Astrocyte (in vitro differentiated cells and primary cell): ENCODE data around the gene LHFPL3. TPM values are rescaled to one million over a fixed set of nuclear protein-coding genes. Genes with fewer than 3 reads are reported as not detected.

Experiments
- DNase-seq: peaks from one replicate; pipeline ENCODE4 v3.0.0-alpha.2; 2010; ENCODE audit warnings: low read depth
- FAIRE-seq: peaks from 2 replicates; lab custom pipeline; 2011; peaks lifted over from hg19 to GRCh38; lab: Jason Lieb, UNC
- H2AFZ ChIP-seq: 2 replicates; pipeline ENCODE4 v1.6.0; 2012; ENCODE audit warnings: low read depth, low read length, inconsistent platforms
- H3K27ac ChIP-seq: 2 replicates; pipeline ENCODE4 v1.5.1; 2011; ENCODE audit warnings: low read depth, low read length, inconsistent platforms
- H3K27me3 ChIP-seq: 2 replicates; pipeline ENCODE4 v1.6.0; 2011; ENCODE audit warnings: low read length, inconsistent platforms; ENCODE audit not compliant: insufficient read depth
- H3K36me3 ChIP-seq: 2 replicates; pipeline ENCODE4 v1.5.1; 2011; ENCODE audit warnings: low read length, inconsistent platforms; ENCODE audit not compliant: insufficient read depth
- H3K4me1 ChIP-seq: 2 replicates; pipeline ENCODE4 v1.5.1; 2011; ENCODE audit warnings: low read length, inconsistent platforms; ENCODE audit not compliant: insufficient read depth
- H3K4me2 ChIP-seq: 2 replicates; pipeline ENCODE4 v1.6.0; 2012; ENCODE audit warnings: low read length, inconsistent platforms
- H3K4me3 ChIP-seq: 2 replicates; pipeline ENCODE4 v1.5.1; 2011; ENCODE audit warnings: low read depth, mild to moderate bottlenecking, low read length, inconsistent platforms; ENCODE audit not compliant: insufficient read depth
- H3K79me2 ChIP-seq: 2 replicates; pipeline ENCODE4 v1.6.0; 2012; ENCODE audit warnings: mild to moderate bottlenecking, low read length, inconsistent platforms; ENCODE audit not compliant: insufficient read depth
- H3K9ac ChIP-seq: 2 replicates; pipeline ENCODE4 v1.6.0; 2012; ENCODE audit warnings: mild to moderate bottlenecking, low read length, inconsistent platforms
- H3K9me3 ChIP-seq: 2 replicates; pipeline ENCODE4 v1.5.1; 2012; ENCODE audit warnings: low read depth, mild to moderate bottlenecking, low read length, inconsistent platforms; ENCODE audit not compliant: insufficient read depth
- H4K20me1 ChIP-seq: 2 replicates; pipeline ENCODE4 v1.6.0; 2012; ENCODE audit warnings: low read length, inconsistent platforms; ENCODE audit not compliant: insufficient read depth
- H3K27ac Mint-ChIP-seq: one replicate; pipeline ENCODE4 v1.8.0; 2021; ENCODE audit warnings: mild to moderate bottlenecking, mixed read lengths; ENCODE audit not compliant: unreplicated experiment
- H3K27me3 Mint-ChIP-seq: one replicate; pipeline ENCODE4 v1.8.0; 2021; ENCODE audit warnings: low read depth, mixed read lengths; ENCODE audit not compliant: unreplicated experiment
- H3K36me3 Mint-ChIP-seq: one replicate; pipeline ENCODE4 v1.8.0; 2021; ENCODE audit warnings: low read depth, mixed read lengths; ENCODE audit not compliant: unreplicated experiment
- H3K4me1 Mint-ChIP-seq: one replicate; pipeline ENCODE4 v1.8.0; 2021; ENCODE audit warnings: low read depth, mixed read lengths; ENCODE audit not compliant: unreplicated experiment
- H3K4me3 Mint-ChIP-seq: one replicate; pipeline ENCODE4 v1.8.0; 2021; ENCODE audit warnings: mild to moderate bottlenecking, moderate library complexity, mixed read lengths; ENCODE audit not compliant: unreplicated experiment
- H3K9me3 Mint-ChIP-seq: one replicate; pipeline ENCODE4 v1.8.0; 2021; ENCODE audit warnings: mild to moderate bottlenecking, mixed read lengths; ENCODE audit not compliant: unreplicated experiment
- CTCF ChIP-seq: IDR thresholded peaks from 2 replicates; pipeline ENCODE4 v1.5.1; 2011; ENCODE audit warnings: low read depth, mild to moderate bottlenecking, inconsistent platforms, low read length, moderate library complexity; ENCODE audit not compliant: insufficient read depth
- EZH2 ChIP-seq: IDR thresholded peaks from 2 replicates; pipeline ENCODE4 v1.6.1; 2012; ENCODE audit warnings: mild to moderate bottlenecking, low read length, inconsistent platforms; ENCODE audit not compliant: insufficient read depth
- total RNA-seq: library from RNA; stranded (reverse); gene quantifications from 2 replicates; pipeline ENCODE4 v1.2.1, GENCODE V29; 2021

LHFPL3 gene
- total RNA-seq, 1 donor from 2014 or later = not detected

DNA sequence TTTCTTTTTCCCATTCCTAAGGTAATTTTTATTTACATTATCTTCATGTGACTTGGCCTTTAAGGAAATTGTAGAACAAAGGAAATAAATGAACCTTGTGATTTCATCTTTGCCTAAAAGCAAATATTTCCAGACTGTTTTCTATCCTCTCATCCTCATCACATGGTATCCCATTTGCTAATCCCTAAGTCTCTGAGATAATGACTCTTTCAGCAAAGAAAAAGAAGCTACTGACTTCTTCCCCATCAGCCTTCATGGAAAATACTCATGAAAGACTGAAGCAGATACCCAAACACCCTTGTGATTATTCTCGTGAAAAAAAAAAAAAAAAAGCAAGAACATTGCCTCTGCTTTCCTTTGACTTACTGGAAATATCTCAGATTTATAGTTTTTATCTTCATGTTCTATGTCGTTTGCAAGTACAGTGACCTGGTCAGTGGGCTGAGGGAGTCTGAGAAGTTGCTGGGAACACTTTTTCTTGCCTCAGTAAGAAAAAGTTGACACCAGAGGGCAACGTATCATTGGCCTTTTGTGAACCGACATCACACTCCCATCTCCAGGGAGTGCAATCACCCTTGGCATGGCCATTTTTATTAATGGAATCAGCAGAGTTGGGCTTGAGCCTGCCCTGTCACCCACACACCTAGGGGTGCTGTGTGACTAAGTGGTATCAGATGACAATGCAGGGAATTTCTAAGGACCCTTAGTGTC, 439.6 kb downstream of the LHFPL3 start:
- Mint-ChIP-seq H3K4me1 (no peaks in the 10 kb centered on the region), H3K27ac (no peak overlapping the region), H3K27me3 (peaks cover 11% of the 10 kb centered on the region), H3K9me3 (no peaks in the 10 kb centered on the region), H3K36me3 (no peaks in the 10 kb centered on the region), H3K4me3 (no peak overlapping the region)
- H3K9ac ChIP-seq = no peak overlapping the region
- no peaks in the 10 kb centered on the region for H4K20me1 ChIP-seq
- H3K36me3 ChIP-seq = no peaks in the 10 kb centered on the region
- H3K4me2 ChIP-seq = no peak overlapping the region
- no peaks in the 10 kb centered on the region for H3K79me2 ChIP-seq
- H3K9me3 ChIP-seq = no peaks in the 10 kb centered on the region
- FAIRE-seq (no peak), DNase-seq (no peak)
- no peak overlapping the region for H3K27ac ChIP-seq
- no peak overlapping the region for H2AFZ ChIP-seq
- H3K4me3 ChIP-seq = no peak overlapping the region
- H3K27me3 ChIP-seq = no peaks in the 10 kb centered on the region
- no peak for TF ChIP-seq CTCF
- TF ChIP-seq EZH2 = no peak
- H3K4me1 ChIP-seq = no peaks in the 10 kb centered on the region

- FAIRE-seq (no peak), DNase-seq (no peak)
- no peaks in the 10 kb centered on the region for H3K9me3 Mint-ChIP-seq
- H3K36me3 ChIP-seq = no peaks in the 10 kb centered on the region
- no peaks in the 10 kb centered on the region for H3K79me2 ChIP-seq
- H3K36me3 Mint-ChIP-seq = no peaks in the 10 kb centered on the region
- H3K9me3 ChIP-seq = no peaks in the 10 kb centered on the region
- no peaks in the 10 kb centered on the region for H3K4me1 ChIP-seq
- no peaks in the 10 kb centered on the region for H4K20me1 ChIP-seq
- no peak overlapping the region for H3K9ac ChIP-seq
- peaks cover 6% of the 10 kb centered on the region for H3K27me3 Mint-ChIP-seq
- H3K27ac Mint-ChIP-seq = no peak overlapping the region
- no peak overlapping the region for H3K4me3 Mint-ChIP-seq
- no peak for TF ChIP-seq CTCF
- TF ChIP-seq EZH2 = no peak
- H2AFZ ChIP-seq = no peak overlapping the region
- no peaks in the 10 kb centered on the region for H3K4me1 Mint-ChIP-seq
- H3K27me3 ChIP-seq = no peaks in the 10 kb centered on the region
- no peak overlapping the region for H3K27ac ChIP-seq
- H3K4me3 ChIP-seq = no peak overlapping the region
- no peak overlapping the region for H3K4me2 ChIP-seq
Observed at GRCh38 chr7:104772405-104773345, 444.3 kb downstream of the LHFPL3 start.
